GM06990 (cell line): ENCODE data around the gene EML6.
"Not testable (repeated sequence)": the region's sequence is repeated elsewhere in the genome, so short reads cannot be mapped to it uniquely, and the experiment has no call there.

Experiments used
- DNase-seq: peaks from one replicate; pipeline ENCODE4 v3.0.0-alpha.2; 2011; ENCODE audit not compliant: insufficient read length; ENCODE audit errors: extremely low read depth
- H3K27me3 ChIP-seq: replicated peaks from 2 replicates; pipeline ENCODE4 v1.6.0; 2011; ENCODE audit warnings: low read length; ENCODE audit not compliant: control insufficient read depth, insufficient read depth
- H3K36me3 ChIP-seq: 2 replicates; pipeline ENCODE4 v1.5.1; 2011; ENCODE audit warnings: low read length; ENCODE audit not compliant: control insufficient read depth, insufficient read depth
- H3K4me3 ChIP-seq: replicated peaks from 2 replicates; pipeline ENCODE4 v1.5.1; 2011; ENCODE audit warnings: low read depth, mild to moderate bottlenecking, control low read depth, low read length
- TF ChIP-seq, protein P1 (sequence below): IDR thresholded peaks from 2 replicates; pipeline ENCODE4 v1.5.1; 2011; ENCODE audit warnings: low read length, control low read depth, mild to moderate bottlenecking, inconsistent platforms; ENCODE audit not compliant: insufficient read depth, poor library complexity, severe bottlenecking

The EML6 gene

DNA sequence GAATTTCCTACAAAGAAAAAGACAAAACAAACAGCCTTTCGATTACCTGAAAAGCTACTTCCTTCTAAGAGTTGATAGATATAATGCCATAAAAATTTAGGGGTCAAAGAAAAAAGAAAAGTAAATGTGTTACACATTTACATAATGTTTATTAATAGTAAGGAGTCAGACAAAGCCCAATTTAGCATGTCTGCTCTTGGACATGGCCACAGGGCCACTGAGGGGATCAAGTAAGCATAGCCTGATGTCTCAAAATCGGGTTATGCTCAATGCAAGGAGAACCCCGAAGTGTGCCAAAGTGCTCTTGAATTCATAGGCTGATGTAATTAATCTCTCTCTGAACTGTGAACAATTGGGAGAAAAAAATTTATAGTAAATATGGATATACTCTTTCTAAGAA lies 265.1 kb downstream of the EML6 start:
- Histone ChIP-seq H3K36me3 (no peaks in the 10 kb centered on the region; the same call in 1 of the 2 replicates), H3K27me3 (no peaks in the 10 kb centered on the region), H3K4me3 (no peak overlapping the region)
- TF ChIP-seq, protein P1, sequence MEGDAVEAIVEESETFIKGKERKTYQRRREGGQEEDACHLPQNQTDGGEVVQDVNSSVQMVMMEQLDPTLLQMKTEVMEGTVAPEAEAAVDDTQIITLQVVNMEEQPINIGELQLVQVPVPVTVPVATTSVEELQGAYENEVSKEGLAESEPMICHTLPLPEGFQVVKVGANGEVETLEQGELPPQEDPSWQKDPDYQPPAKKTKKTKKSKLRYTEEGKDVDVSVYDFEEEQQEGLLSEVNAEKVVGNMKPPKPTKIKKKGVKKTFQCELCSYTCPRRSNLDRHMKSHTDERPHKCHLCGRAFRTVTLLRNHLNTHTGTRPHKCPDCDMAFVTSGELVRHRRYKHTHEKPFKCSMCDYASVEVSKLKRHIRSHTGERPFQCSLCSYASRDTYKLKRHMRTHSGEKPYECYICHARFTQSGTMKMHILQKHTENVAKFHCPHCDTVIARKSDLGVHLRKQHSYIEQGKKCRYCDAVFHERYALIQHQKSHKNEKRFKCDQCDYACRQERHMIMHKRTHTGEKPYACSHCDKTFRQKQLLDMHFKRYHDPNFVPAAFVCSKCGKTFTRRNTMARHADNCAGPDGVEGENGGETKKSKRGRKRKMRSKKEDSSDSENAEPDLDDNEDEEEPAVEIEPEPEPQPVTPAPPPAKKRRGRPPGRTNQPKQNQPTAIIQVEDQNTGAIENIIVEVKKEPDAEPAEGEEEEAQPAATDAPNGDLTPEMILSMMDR, result no peak
- no peak for DNase-seq

DNA sequence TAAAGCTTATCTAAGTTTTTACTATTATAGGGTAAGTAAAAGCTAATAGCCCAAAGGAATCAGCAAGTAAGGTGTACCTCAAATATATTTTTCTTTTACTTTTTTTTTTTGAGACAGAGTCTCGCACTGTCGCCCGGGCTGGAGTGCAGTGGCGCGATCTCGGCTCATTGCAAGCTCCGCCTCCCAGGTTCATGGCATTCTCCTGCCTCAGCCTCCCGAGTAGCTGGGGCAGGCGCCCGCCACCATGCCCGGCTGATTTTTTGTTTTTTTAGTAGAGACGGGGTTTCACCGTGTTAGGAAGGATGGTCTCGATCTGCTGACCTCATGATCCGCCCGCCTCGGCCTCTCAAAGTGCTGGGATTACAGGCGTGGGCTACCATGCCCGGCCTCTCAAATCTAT lies 267.2 kb downstream of the EML6 start:
- DNase-seq, H3K27me3 ChIP-seq, H3K4me3 ChIP-seq, H3K36me3 ChIP-seq: not testable (repeated sequence)

DNA sequence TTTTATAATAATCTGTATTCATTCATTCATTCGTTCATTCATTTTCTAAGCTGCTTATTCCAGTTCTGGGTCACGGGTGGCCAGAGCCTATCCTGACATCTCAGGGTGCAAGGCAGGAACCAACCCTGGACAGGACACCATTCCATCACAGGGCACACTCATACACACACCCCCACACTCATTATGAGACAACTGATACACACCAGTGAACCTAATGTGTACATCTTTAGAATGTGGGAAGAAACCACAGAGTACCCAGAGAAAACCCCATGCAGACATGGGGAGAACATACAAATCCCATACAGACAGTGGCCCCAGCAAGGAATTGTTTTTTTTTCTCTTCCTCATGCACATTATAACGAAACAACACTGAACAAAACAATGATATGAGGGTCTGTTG lies 272.1 kb downstream of the EML6 start:
- Histone ChIP-seq H3K36me3 (no peaks in the 10 kb centered on the region), H3K4me3 (no peak overlapping the region), H3K27me3 (no peaks in the 10 kb centered on the region)
- TF ChIP-seq, protein P1, result no peak
- DNase-seq, result no peak

DNA sequence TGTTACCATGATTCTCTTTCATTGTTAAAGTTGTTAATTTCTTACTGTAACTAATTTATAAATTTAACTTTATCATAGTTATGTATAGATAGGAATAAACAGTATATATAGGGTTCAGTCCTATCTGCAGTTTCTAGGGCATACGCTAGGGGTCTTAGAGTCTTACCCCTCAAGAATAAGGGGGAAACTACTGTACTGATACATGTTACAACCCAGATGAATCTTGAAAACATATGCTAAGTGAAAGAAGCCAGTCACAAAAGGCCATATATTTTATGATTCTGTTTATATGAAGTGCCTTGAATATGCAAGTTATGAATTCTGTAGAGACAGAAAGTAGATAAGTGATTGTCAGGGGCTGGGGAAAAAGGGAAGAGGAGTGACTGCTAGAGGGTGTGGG lies 274.4 kb downstream of the EML6 start:
- no peak overlapping the region for H3K4me3 ChIP-seq
- no peaks in the 10 kb centered on the region for H3K27me3 ChIP-seq
- no peak for DNase-seq
- TF ChIP-seq, protein P1, result no peak
- H3K36me3 ChIP-seq, result no peaks in the 10 kb centered on the region

DNA sequence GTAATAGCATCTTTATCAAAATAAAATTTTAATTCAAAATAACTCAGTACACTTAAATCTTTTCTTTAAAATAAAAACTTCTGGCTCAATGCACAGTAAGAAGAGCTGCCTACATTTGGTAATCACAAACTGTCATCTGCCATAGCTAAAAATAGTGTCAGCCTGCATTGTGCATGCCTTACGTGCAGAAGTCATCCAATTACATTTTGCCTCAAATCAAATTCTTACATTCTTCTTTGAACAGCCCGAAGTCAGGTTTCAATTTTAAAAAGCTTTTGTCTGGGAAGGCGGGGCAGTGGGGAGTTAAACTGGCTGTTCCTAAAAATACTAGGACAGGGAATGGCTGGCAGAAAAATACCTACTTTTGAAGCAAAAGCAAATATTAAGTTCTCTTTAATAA lies 275.7 kb downstream of the EML6 start:
- no peaks in the 10 kb centered on the region for H3K36me3 ChIP-seq
- peak; percentile 25 for DNase-seq
- TF ChIP-seq, protein P1, result no peak
- no peaks in the 10 kb centered on the region for H3K27me3 ChIP-seq
- H3K4me3 ChIP-seq, result peak overlapping the region; percentile 14; the same call in 1 of the 2 replicates

DNA sequence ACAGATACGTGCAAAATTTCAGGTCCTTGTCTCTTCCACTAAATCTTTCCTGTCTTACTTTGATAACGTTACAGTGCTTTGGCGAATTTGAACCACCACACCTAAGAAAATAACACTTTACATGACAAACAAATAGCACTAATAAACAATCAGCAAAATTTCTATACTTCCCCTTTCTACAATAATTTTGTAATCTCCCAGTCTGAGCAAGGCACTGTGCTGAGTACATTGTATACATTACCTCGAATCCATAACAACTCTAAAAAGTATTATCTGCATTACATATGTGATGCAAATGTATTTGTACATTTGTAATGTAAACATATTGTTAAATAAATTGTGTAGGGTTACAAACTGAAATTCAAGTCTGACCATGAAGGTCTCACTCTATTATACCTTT lies 276.9 kb downstream of the EML6 start:
- Histone ChIP-seq H3K4me3 (no peak overlapping the region), H3K36me3 (no peaks in the 10 kb centered on the region), H3K27me3 (no peaks in the 10 kb centered on the region)
- TF ChIP-seq, protein P1, result no peak
- DNase-seq, result no peak
